ENCODE data around the gene AMD1.

The AMD1 gene

GRCh38 chr6:110877569-110877968 lies 3.0 kb downstream of the AMD1 start:
- Histone ChIP-seq H3K9me3 (ENCODE audit: insufficient read depth, low read length) (no peaks in the 10 kb centered on the region), H4K20me1 (ENCODE audit: low read depth, low read length) (peaks cover 53% of the 10 kb centered on the region), H3F3A (ENCODE audit: insufficient read depth) (peaks cover 24% of the 10 kb centered on the region; the same call in 1 of the 2 replicates), H3K27ac (ENCODE audit: low read depth, low read length) (peak overlapping the region; percentile 77; the same call in 1 of the 2 replicates), H3K9ac (ENCODE audit: low read length) (peak overlapping the region; percentile 98), H3K4me3 (ENCODE audit: insufficient read depth, low read length, poor library complexity, severe bottlenecking) (peak overlapping the region; percentile 84), H3K27me3 (ENCODE audit: low read length) (no peaks in the 10 kb centered on the region), H3K4me2 (ENCODE audit: low read depth, low read length, poor library complexity, severe bottlenecking) (peak overlapping the region; percentile 91), H3K36me3 (ENCODE audit: low read length) (no peaks in the 10 kb centered on the region), H3K79me2 (ENCODE audit: insufficient read depth, low read length) (peaks cover 80% of the 10 kb centered on the region), H2AFZ (ENCODE audit: low read depth, low read length, severe bottlenecking) (no peak overlapping the region), H3K9me2 (replicated peaks; ENCODE audit: insufficient read depth, low read length) (no peaks in the 10 kb centered on the region)
- no peak for TF ChIP-seq EZH2phosphoT487 (conservative IDR thresholded peaks at IDR 0.05; ENCODE audit: low read length)
- TF ChIP-seq CTCF (IDR thresholded peaks at IDR 0.05; ENCODE audit: insufficient read depth, low read length, poor library complexity, severe bottlenecking) = no peak

GRCh38 chr6:110878751-110879522 lies 4.4 kb downstream of the AMD1 start:
- Histone ChIP-seq H3K27ac (ENCODE audit: low read depth, low read length) (peak overlapping the region; percentile 17; the same call in 1 of the 2 replicates), H4K20me1 (ENCODE audit: low read depth, low read length) (peaks cover 61% of the 10 kb centered on the region)

GRCh38 chr6:110880651-110881050 lies 6.1 kb downstream of the AMD1 start:
- peaks cover 73% of the 10 kb centered on the region for H4K20me1 ChIP-seq (ENCODE audit: low read depth, low read length)
- H3K79me2 ChIP-seq (ENCODE audit: insufficient read depth, low read length) = peaks cover 100% of the 10 kb centered on the region
- H3K9me3 ChIP-seq (ENCODE audit: insufficient read depth, low read length) = no peaks in the 10 kb centered on the region
- H2AFZ ChIP-seq (ENCODE audit: low read depth, low read length, severe bottlenecking) = no peak overlapping the region
- H3K27ac ChIP-seq (ENCODE audit: low read depth, low read length) = no peak overlapping the region
- H3K36me3 ChIP-seq (ENCODE audit: low read length) = no peaks in the 10 kb centered on the region
- no peaks in the 10 kb centered on the region for H3K27me3 ChIP-seq (ENCODE audit: low read length)
- peak overlapping the region; percentile 9 for H3K4me3 ChIP-seq (ENCODE audit: insufficient read depth, low read length, poor library complexity, severe bottlenecking)
- H3F3A ChIP-seq (ENCODE audit: insufficient read depth) = peaks cover 28% of the 10 kb centered on the region; the same call in 1 of the 2 replicates
- TF ChIP-seq CTCF (IDR thresholded peaks at IDR 0.05; ENCODE audit: insufficient read depth, low read length, poor library complexity, severe bottlenecking) = no peak
- no peak for TF ChIP-seq EZH2phosphoT487 (conservative IDR thresholded peaks at IDR 0.05; ENCODE audit: low read length)
- H3K9me2 ChIP-seq (replicated peaks; ENCODE audit: insufficient read depth, low read length) = no peaks in the 10 kb centered on the region
- H3K9ac ChIP-seq (ENCODE audit: low read length) = no peak overlapping the region
- peak overlapping the region; percentile 91 for H3K4me2 ChIP-seq (ENCODE audit: low read depth, low read length, poor library complexity, severe bottlenecking)

More at GRCh38 chr6:110878751-110879522, 4.4 kb downstream of the AMD1 start:
- H3K9me3 ChIP-seq (ENCODE audit: insufficient read depth, low read length) = no peaks in the 10 kb centered on the region
- no peaks in the 10 kb centered on the region for H3K36me3 ChIP-seq (ENCODE audit: low read length)
- TF ChIP-seq CTCF (IDR thresholded peaks at IDR 0.05; ENCODE audit: insufficient read depth, low read length, poor library complexity, severe bottlenecking) = peak; percentile 71
- no peak for TF ChIP-seq EZH2phosphoT487 (conservative IDR thresholded peaks at IDR 0.05; ENCODE audit: low read length)
- H3K4me2 ChIP-seq (ENCODE audit: low read depth, low read length, poor library complexity, severe bottlenecking) = peak overlapping the region; percentile 91
- H3K9me2 ChIP-seq (replicated peaks; ENCODE audit: insufficient read depth, low read length) = no peaks in the 10 kb centered on the region
- H2AFZ ChIP-seq (ENCODE audit: low read depth, low read length, severe bottlenecking) = no peak overlapping the region
- no peaks in the 10 kb centered on the region for H3K27me3 ChIP-seq (ENCODE audit: low read length)
- H3K4me3 ChIP-seq (ENCODE audit: insufficient read depth, low read length, poor library complexity, severe bottlenecking) = peak overlapping the region; percentile 84
- peaks cover 28% of the 10 kb centered on the region; the same call in 1 of the 2 replicates for H3F3A ChIP-seq (ENCODE audit: insufficient read depth)
- H3K79me2 ChIP-seq (ENCODE audit: insufficient read depth, low read length) = peaks cover 93% of the 10 kb centered on the region
- peak overlapping the region; percentile 98 for H3K9ac ChIP-seq (ENCODE audit: low read length)

Data from SU-DHL-6 (cell line).